Stimulated activated CD8-positive, alpha-beta memory T cell treated with anti-CD3 and anti-CD28 coated beads, Interleukin-4, amount 100 ng/mL, for 1 hour (primary cell): Measurements from ENCODE around the gene AVEN.
A peak's percentile ranks its signal among the peaks of the same experiment; 100 is the strongest.
"Not testable (repeated sequence)": the region's sequence is repeated elsewhere in the genome, so short reads cannot be mapped to it uniquely, and the experiment has no call there.

Experiments used
- DNase-seq, 2 donors: peaks; one replicate each; pipeline ENCODE4 v3.0.0-alpha.2; 2020; ENCODE audit warnings: low read depth in 2 of 2, low spot score in 1 of 2

Gene AVEN, protein sequence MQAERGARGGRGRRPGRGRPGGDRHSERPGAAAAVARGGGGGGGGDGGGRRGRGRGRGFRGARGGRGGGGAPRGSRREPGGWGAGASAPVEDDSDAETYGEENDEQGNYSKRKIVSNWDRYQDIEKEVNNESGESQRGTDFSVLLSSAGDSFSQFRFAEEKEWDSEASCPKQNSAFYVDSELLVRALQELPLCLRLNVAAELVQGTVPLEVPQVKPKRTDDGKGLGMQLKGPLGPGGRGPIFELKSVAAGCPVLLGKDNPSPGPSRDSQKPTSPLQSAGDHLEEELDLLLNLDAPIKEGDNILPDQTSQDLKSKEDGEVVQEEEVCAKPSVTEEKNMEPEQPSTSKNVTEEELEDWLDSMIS

GRCh38 chr15:34038871-34039789 is at the start of gene AVEN:
Gene AVEN (minus strand): TSS chr15:34039204. CDS start chr15:34039046, 158 bp downstream.
- peak in 1 of 2 donors; percentile 21 for DNase-seq

- DNase-seq: no peak
Measured at GRCh38 chr15:34085746-34086145, 46.7 kb upstream of the AVEN start.

DNA sequence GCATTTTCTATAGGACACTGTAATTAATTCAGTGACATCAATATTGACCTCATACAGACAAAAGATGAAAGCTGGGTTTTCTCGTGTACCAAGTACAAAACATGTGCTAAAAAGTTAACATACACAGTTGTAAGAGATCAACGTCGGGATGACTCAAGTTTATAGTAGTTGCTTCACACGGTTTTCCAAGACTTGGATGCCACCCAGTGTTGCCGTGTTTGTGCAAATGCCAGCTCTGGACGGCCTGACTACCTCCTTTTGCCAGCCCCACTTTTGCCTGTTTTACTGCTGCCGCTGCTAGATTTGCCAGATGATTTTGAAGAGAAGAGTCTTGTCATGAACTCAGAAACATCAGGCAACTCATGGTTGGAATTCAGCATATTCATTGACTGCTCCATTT is 45.1 kb upstream of the AVEN start:
- no peak for DNase-seq

GRCh38 chr15:34079904-34080303 is 40.9 kb upstream of the AVEN start:
- no peak for DNase-seq

- DNase-seq: no peak
Measured at GRCh38 chr15:34078900-34079299, 39.9 kb upstream of the AVEN start.

- DNase-seq: no peak
Measured at GRCh38 chr15:34076785-34077184, 37.8 kb upstream of the AVEN start.

DNA sequence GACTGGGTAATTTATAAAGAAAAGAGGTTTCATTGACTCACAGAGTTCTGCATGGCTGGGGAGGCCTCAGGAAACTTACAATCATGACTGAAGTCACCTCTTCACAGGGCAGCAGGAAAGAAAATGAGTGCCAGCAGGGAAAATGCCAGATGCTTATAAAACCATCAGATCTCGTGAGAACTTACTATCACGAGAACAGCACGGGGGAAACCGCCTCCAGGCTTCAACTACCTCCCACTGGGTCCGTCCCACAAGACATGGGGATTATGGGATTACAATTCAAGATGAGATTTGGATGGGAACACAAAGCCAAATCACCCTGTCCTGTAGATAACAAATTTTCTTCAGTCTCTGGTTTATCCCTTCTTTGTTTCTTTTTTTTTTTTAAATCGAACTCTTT is 31.0 kb upstream of the AVEN start:
- DNase-seq: no peak

- DNase-seq: no peak
Measured at GRCh38 chr15:34065941-34066340, 26.9 kb upstream of the AVEN start.

DNA sequence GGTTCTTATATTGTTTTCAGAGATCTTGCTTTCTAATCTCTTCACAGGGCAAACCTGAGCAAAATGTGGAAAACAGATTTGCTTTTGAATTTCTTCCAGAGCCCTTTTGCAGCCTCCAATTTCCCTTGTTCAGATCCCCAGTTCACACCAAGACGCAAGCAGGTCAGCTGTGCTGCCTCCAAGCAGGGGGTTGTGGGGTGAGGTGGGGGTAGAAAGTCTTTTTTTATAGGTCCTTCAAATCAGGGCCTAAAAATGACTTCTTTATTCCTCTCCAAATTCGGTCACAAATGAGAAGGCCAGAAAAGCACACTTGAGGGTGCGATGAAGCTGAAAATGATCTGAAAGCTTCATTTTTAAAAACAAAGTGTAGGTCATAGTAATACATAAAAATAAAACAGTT is 26.3 kb upstream of the AVEN start:
- no peak for DNase-seq

GRCh38 chr15:34064438-34064837 is 25.4 kb upstream of the AVEN start:
- no peak for DNase-seq

DNA sequence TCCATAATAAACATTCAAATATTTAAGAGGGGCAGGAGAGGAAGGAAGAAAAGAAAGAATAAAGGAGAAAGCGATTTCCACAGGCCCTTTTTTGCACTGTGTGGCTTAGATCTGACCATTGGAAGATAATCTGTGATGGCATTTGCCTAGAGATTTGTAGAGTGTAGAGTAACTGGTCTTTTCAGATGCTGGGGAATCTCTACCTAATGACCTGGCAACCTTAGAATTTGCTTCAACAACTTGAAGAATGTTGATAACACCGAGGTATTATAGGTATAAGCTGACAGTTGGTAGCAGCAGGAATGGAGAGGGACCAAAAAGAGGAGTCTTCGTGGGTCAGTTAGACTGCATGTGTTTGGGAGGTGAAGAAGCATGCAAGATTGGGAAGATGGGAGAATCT is 20.9 kb upstream of the AVEN start:
- DNase-seq: no peak

DNA sequence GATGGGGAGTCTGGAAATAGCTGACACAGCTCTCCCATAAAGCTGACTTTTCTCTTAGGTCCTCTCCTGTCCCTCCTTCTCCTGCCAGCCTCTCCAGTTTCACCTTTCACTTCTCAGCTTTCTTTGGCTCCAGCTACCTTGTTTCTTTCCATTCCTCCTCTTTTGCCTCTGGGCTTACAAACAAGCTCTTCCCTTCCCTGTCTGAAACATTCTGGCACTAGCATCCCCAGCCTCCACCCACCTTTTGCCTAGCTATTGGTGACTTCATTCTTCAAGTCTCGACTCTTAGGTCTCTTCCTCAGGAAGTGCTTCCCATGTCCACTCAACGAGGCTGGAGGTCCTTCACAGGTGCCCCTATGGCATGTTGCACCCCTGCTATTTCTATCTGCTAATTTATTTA is 20.5 kb upstream of the AVEN start:
- DNase-seq: no peak

- DNase-seq: no peak
Measured at GRCh38 chr15:34056911-34057310, 17.9 kb upstream of the AVEN start.

DNA sequence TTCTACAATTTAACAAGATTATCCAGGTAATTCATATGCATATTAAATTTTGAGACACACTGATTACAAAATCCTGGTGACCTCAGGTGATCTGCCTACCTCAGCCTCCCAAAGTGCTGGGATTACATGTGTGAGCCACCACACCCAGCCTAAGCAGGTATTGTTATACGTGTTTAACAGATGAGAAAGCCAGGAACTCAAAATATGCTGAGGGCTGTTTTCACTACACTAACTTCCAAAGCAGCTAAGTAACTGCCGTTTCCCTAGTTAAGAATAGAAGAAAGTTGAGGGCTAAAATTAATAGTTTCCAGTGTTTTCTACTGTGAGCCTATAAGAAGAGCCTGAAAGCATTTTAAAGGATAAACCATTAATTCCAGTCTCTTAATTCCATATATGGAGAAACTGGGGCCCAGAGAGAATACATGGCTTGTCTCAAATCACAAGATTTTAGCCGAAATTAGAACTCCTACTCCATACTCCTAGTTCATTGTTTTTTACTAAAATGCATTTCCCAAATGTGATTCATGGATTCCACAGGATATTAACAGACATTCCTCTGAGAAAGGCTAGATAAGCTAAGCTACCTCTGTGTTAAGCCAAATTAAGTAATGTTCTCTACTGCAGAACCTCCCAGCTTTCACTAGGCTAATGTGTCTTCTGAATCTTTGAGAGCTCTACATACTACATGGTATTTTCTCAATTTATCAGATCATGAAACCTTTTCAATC is 17.0 kb upstream of the AVEN start:
- no peak for DNase-seq

DNA sequence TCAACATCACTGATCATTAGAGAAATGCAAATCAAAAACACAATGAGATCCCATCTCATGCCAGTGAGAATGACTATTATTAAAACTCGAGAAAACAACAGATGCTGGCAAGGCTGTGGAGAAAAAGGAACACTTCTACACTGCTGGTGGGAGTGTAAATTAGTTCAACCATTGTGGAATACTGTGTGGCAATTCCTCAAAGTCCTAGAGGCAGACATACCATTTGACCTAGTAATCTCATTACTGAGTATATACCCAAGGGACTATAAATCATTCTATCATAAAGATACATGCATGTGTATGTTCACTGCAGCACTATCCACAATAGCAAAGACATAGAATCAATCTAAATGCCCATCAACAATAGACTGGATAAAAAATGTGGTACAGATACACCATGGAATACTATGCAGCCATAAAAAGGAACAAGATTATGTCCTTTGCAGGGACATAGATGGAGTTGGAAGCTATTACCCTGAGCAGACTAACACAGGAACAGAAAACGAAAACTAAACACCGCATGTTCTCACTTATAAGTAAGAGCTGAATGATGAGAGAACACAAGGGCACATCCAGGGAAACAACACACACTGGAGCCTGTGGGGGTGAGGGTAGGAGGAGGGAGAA is 15.2 kb upstream of the AVEN start:
- DNase-seq: no peak

DNA sequence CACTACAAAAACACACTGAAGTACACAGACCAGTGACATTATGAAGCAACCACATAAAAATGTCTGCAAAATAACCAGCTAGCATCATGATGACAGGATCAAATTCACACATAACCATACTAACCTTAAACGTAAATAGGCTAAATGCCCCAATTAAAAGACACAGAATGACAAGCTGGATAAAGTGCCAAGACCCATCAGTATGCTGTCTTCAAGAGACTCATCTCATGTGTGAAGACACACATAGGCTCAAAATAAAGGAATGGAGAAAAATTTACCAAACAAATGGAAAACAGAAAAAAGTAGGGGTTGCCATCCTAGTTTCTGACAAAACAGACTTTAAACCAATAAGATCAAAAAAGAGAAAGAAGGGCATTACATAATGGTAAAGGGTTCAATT is 11.4 kb upstream of the AVEN start:
- not testable (repeated sequence) for DNase-seq

DNA sequence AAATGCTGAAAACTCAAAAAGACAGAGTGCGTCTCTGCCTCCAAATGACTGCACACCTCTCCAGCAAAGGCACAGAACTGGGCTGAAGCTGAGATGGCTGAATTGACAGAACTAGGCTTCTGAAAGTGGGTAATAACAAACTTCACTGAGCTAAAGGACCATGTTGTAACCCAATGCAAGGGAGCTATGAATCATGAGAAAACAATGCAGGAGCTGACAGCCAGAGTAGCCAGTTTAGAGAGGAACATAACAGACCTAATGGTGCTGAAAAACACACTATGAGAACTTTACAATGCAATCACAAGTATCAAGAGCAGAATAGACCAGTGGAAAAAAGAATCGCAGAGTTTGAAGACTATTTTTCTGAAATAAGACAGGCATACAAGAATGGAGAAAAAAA is 10.1 kb upstream of the AVEN start:
- no peak for DNase-seq

DNA sequence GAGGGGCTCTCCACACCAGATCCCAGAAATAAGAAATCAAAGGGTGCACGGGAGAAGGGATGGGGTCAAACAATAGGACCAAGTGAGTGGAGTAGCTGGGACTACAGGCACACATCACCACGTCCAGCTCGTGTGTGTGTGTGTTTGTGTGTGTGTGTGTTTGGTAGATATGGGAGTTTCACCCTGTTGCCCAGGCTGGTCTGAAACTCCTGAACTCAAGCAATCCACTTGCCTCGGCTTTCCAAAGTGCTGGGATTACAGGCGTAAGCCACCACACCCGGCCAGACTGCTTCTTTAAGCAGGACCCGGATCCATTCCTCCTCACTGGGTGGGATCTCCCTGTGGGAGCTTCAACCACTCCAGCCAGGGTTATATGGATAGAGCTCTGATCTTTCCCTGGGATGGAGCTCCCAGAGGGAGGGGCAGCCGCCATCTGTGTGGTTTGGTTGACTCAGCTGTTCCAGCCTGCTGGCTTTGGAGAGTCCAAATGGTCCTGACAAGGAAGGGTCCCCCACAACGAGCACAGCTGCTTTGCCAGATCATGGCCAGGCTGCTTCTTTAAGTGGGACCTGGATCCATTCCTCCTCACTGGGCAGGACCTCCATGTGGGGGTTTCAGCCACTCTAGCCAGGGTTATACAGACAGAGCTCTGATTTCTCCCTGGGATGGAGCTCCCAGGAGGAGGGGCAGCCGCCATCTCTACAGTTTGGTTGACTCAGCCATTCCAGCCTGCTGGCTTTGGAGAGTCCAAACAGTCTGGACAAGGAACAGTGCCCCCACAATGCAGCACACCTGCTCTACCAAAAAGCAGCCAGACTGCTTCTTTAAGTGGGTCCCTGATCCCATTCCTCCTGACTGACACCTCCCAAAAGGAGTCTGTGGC is 9.1 kb upstream of the AVEN start:
- DNase-seq: no peak

GRCh38 chr15:34046471-34047145 is 7.6 kb upstream of the AVEN start:
- DNase-seq: no peak

- DNase-seq: no peak
Measured at GRCh38 chr15:34043813-34044212, 4.8 kb upstream of the AVEN start.
